Stimulated activated CD8-positive, alpha-beta memory T cell treated with anti-CD3 and anti-CD28 coated beads, Interleukin-15, amount 100 ng/mL, for 48 hours (primary cell): ENCODE measurements around the gene KASH5.
"Not testable (repeated sequence)": the region's sequence is repeated elsewhere in the genome, so short reads cannot be mapped to it uniquely, and the experiment has no call there.

Experiments
- DNase-seq, 2 donors: peaks; one replicate each; pipeline ENCODE4 v3.0.0-alpha.2; 2020; ENCODE audit warnings: low read depth in 2 of 2

KASH5 gene

GRCh38 chr19:49362048-49362928 lies 25.8 kb upstream of the KASH5 start, which contains the start of gene TEAD2:
Gene TEAD2, minus strand, starts transcription at chr19:49362416. Its CDS starts 2,341 bp downstream, at chr19:49360075.
- DNase-seq: no peak

- no peak for DNase-seq
Measured at GRCh38 chr19:49362929-49363267, 25.2 kb upstream of the KASH5 start.

GRCh38 chr19:49363268-49364082 lies 24.6 kb upstream of the KASH5 start, which contains the start of gene DKKL1:
Gene DKKL1, plus strand, starts transcription at chr19:49363877. Its CDS starts 122 bp downstream, at chr19:49363999.
- DNase-seq: peak; percentile 68 to 75

- DNase-seq: no peak
Measured at GRCh38 chr19:49364083-49364737, 23.8 kb upstream of the KASH5 start.

- DNase-seq: no peak
Measured at GRCh38 chr19:49366110-49366509, 21.9 kb upstream of the KASH5 start.

GRCh38 chr19:49368711-49369358 lies 19.2 kb upstream of the KASH5 start:
- no peak for DNase-seq

- DNase-seq: no peak
Measured at GRCh38 chr19:49371184-49371583, 16.9 kb upstream of the KASH5 start.

- not testable (repeated sequence) for DNase-seq
Measured at GRCh38 chr19:49373174-49373573, 14.9 kb upstream of the KASH5 start.

GRCh38 chr19:49374665-49375434 lies 13.2 kb upstream of the KASH5 start:
- no peak for DNase-seq

- DNase-seq: no peak
Measured at GRCh38 chr19:49378512-49378911, 9.5 kb upstream of the KASH5 start.

- no peak for DNase-seq
Measured at GRCh38 chr19:49380391-49380790, 7.7 kb upstream of the KASH5 start.

- no peak for DNase-seq
Measured at GRCh38 chr19:49382639-49383038, 5.4 kb upstream of the KASH5 start.

GRCh38 chr19:49383599-49383998 lies 4.5 kb upstream of the KASH5 start:
- no peak for DNase-seq

- no peak for DNase-seq
Measured at GRCh38 chr19:49389406-49389805, 1.4 kb downstream of the KASH5 start.

- no peak for DNase-seq
Measured at GRCh38 chr19:49390131-49390928, 2.3 kb downstream of the KASH5 start.

- no peak for DNase-seq
Measured at GRCh38 chr19:49390929-49391359, 2.9 kb downstream of the KASH5 start.

- peak; percentile 56 to 63 for DNase-seq
Measured at GRCh38 chr19:49391581-49392399, 3.7 kb downstream of the KASH5 start.

GRCh38 chr19:49393881-49394280 lies 5.8 kb downstream of the KASH5 start:
- DNase-seq: no peak
